GM20431 (cell line): ENCODE results near the gene FPGT.
"Not testable (repeated sequence)": the region's sequence is repeated elsewhere in the genome, so short reads cannot be mapped to it uniquely, and the experiment has no call there.

Experiments
- in situ Hi-C: fragments of 300-500 bp; cut with MseI, MboI; formaldehyde crosslinking; loops from one replicate; pipeline ENCODE4 v1.15.0; 2020; ENCODE audit warnings: low sequenced_read_pairs; ENCODE audit not compliant: unreplicated experiment

The FPGT gene

DNA sequence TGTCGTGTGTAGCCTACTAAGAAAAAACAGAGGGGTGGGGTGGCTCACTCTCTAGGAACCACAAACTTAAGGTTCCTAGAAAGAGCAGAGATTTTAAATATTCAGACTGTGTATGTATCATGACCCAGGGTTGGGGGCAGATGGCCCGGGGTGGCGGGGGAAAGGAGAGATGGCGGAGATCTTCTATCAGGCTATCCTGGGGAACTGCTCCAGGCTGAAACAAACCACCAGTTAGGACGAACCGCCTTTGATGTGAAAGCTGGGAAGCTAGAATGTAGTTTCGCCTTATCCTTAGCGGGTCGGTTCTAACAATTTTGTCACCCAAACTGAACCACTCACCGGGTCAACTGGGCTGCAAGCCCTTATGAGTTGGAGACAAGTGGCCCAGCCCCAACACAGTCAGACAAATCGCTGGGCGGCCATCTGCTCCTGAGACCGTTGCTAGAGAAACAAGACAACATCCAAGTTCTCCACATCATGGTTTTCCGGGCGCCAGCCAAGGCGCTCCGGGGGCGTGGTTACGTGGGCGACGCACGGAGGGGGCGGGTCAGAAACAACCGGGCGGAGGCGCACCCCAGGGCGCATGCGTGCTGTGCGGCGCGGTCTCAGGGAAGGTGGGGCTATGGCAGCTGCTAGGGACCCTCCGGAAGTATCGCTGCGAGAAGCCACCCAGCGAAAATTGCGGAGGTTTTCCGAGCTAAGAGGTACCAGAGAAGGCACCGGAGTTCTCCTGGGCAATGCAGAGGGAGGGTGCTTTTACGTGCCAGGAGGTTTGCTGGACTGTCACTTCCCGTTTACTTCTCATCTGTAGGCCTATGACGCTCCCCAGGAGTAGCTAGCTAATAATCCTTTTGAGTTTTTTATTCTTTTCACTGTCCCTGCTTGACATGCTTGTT, at the start of gene FPGT, which contains the start of gene LRRIQ3:
TSS of gene FPGT (plus strand) at position 586 of the 896 bp plus-strand sequence. CDS start at position 623, 37 bp downstream.
TSS of gene LRRIQ3 (minus strand) at position 520 of the 896 bp plus-strand sequence. CDS start 14,492 bp downstream, outside the sequence.
- in situ Hi-C loops, result no loop called here

- in situ Hi-C loops, result no loop called here
Measured at GRCh38 chr1:74160046-74160445, 38.0 kb upstream of the FPGT start.

DNA sequence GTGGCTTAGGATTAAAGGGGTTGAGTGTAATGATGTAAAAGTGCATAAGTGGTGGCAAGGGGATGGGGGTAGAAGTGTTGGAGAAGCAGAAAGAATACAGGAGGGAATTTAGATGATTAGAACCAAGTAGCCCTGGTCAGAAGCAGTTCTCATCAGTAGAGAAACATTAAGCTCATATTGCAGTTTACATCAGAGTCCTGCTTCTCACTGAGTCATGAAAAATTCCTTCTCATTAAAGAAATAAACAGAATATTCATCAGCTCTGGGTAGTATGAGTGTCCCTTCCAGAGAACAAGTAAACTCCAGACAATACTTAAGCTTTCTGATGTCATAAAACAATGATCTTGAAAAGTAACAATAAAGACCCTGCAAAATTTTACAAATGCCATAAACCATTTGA, 36.5 kb upstream of the FPGT start:
- in situ Hi-C loops, result no loop called here

DNA sequence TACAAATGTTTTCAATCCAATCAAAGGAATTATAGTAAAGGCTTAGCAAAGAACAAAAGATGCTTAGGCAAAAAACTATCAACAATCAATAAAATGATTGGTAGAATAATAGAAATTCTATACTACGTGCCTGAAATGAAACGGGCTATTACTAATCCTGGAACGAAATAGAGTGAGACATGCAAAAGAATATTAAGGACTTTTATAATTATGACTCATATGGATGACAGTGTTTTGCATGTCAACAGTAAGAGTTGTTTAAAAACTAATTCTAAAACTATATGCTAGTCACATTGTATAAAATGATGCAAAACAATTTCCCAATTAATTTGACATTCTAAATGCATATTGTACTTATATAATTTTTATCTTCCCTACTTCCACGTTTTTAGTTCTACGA, 35.7 kb upstream of the FPGT start:
- in situ Hi-C loops, result no loop called here

DNA sequence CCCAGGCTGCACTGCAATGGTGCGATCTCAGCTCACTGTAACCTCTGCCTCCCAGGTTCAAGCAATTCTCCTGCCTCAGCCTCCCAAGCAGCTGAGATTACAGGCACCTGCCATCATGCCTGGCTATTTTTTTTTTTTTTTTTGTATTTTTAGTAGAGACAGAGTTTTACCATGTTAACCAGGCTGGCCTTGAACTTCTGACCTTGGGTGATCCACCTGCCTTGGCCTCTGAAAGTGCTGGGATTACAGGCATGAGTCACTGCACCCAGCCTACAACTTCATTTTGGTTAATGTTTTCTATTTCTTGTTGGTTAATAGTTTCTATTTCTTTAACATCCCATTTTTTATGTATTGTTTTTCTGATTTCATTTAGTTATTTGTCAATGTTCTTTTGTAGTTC, 23.6 kb upstream of the FPGT start:
- in situ Hi-C loops, result not testable (repeated sequence)

GRCh38 chr1:74180490-74180889, 17.6 kb upstream of the FPGT start:
- in situ Hi-C loops, result no loop called here

- in situ Hi-C loops, result no loop called here
Measured at GRCh38 chr1:74193908-74194307, 4.1 kb upstream of the FPGT start.

DNA sequence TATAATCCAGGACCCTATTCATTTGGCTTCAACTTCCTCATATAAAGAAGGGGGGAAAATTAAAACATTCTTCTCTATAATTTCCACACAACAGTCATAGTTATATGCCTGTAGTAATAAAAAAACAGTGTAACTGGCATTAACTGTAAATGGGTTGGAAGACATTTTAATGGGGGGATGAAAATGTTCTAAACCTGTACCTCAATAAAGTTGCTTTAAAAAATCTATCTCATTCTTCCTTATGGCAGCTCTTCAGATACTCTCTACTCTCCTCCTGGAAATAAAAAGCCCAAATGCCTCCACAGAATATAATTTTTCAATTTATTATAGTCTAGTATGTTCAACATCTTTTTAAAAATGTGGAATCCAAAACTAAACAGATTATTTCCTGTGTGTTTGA, 2.7 kb upstream of the FPGT start:
- in situ Hi-C loops, result no loop called here

DNA sequence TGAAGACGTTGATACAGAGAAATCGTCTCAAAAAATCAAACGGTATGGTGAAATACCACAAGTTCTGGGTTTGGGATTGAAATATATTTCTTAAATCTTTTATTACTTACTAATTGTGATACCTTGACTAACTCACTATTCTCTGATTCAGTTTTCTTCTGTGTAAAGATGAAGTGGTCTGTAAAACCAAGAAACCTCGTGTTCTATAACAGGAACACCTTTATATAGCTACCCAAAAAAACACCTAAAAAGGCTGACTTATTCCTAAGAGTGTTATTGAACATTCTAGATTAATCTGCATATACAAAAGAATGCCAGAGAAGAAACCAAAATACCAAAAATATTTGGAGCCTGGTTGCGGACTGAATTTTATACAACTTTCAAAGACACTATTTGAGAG, 787 bp upstream of the FPGT start:
- in situ Hi-C loops, result no loop called here

GRCh38 chr1:74199504-74199903, 1.5 kb downstream of the FPGT start:
- in situ Hi-C loops, result no loop called here

- in situ Hi-C loops, result no loop called here
Measured at GRCh38 chr1:74205266-74205665, 7.2 kb downstream of the FPGT start.

DNA sequence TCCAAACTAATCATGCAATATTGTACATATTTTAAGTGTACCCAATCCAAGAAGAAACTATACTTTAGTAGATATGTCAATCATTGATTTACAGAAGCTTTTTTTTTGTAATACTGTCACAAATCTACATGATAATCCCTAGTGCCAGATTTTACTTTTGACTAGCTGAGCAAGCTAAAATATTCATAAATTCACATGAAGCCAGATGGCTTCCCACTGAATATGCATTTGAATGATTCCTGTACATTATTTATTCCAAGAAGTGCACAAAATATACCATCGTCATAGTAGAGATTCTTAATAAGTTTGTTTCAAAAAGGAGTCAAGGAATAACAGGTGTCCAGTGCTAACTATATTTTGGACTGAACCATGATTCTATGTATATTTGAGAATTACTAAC, 17.2 kb downstream of the FPGT start:
- in situ Hi-C loops, result no loop called here

DNA sequence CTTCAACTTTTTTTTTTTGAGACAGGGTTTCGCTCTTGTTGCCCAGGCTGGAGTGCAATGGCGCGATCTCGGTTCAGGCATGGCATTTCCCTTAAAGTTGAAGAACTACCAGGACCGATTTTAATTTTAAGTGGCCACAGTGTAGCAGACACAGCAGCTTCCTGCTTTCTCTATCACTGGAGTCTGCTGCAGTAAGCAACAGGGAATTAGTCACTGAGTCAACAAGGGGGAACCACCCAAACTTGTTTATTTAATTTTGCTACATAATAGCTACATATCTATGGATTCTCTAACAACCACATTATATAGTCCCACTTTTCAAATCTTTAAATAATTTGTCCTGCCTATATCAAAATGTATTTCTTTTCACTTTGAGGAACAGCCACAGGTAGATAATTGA, 24.7 kb downstream of the FPGT start:
- in situ Hi-C loops, result no loop called here

DNA sequence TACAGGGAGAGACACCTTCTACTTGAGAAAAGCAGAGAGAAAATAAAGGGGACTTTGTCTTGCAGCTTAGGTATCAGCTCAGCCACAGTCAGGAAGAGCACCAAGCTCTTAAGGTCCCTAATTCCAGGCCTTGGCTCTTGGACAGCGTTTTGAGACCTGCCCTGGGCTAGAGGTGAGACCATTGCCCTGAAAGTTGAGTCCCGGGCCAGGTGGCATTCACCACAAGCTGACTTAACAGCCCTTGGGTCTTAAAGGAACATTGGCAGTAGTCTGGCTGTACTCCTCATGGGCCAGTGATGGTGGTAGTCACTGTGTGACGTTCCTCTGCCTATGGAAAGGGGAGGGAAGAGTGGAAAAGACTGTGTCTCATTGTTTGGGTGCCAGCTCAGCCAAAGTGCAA, 25.4 kb downstream of the FPGT start:
- in situ Hi-C loops, result no loop called here

- in situ Hi-C loops, result no loop called here
Measured at GRCh38 chr1:74235153-74235552, 37.1 kb downstream of the FPGT start, which contains the start of gene TNNI3K. Gene TNNI3K (plus strand): TSS chr1:74235387. CDS start chr1:74235452, 65 bp downstream.

- in situ Hi-C loops, result no loop called here
Measured at GRCh38 chr1:74236440-74236839, 38.4 kb downstream of the FPGT start.

DNA sequence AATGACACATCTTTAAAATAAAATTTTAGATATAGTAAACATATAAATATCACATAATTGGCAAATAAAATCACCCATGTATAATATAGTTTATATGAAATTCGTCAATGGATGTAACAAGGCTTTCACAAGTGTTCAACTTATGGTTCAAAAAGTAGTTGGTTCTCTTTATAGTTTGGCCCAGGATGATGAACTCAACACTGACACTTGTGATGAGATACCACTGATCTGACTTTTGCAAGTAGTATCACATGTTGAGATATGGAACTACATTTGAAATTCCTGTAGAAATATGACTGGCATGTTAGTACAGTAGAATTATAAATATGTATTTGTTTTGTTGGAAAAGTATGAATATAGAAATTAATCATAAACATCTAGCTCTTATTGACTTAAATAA, 39.0 kb downstream of the FPGT start:
- in situ Hi-C loops, result no loop called here

GRCh38 chr1:74237787-74238186, 39.7 kb downstream of the FPGT start:
- in situ Hi-C loops, result no loop called here

DNA sequence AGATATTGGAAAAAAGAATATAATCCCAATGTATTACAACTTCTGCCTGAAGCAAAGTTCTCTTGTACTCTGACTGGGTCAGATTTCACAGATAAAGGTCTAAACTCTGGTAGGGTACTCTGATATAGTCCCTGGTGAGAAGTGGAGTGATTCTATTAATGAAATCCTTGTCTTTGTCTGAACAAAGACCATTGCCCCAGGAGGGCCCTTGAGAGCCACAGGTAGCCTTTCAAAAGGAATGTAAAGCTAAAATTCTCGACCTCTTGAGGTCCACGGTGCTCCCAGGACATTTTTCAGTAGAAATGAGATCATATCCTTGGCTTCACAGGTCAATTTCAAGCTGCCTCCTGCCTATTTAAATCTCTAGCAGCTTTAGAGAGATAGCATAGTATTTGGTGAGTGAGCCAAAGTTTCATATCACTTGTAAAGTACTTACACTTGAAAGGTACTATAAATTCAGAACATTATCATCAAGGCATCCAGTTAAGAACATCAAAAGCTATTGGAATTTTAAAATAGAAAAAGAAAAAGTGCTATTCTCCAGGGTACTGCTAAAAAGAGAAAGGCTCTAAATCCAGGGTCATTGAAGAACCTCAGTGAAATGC, 47.2 kb downstream of the FPGT start:
- in situ Hi-C loops, result no loop called here

DNA sequence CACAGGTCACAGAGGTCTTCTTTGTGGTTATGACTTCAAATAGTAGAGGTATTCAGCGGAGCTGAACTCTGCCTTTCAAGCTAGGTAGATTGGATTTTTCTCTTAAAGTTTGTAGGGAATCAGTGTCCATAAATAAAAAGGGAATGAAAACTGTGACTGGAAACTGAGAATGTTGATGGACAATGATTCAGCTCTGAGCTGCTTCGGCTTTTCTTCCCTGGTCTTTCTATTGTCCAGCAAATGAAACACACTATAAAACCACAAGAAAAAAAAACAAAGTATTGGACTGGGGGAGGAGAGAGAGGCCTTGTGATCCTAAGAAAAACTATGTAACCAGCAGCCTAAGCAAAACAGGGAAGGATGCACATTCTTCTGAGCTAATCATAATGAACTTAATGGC, 48.3 kb downstream of the FPGT start:
- in situ Hi-C loops, result no loop called here

GRCh38 chr1:74247881-74248528, 50.0 kb downstream of the FPGT start:
- in situ Hi-C loops, result no loop called here
